ENCODE data around the gene CLCN6. TPM values are rescaled to one million over a fixed set of nuclear protein-coding genes. Genes with fewer than 3 reads are reported as not detected.

CLCN6 gene
- 71.1 and 80.4 TPM in 2 replicates for total RNA-seq (2013; cell fraction: nucleolus; rRNA removed)
- total RNA-seq (2014; rRNA removed): 9.3 and 9.9 TPM in 2 replicates
- 8.0 and 9.0 TPM in 2 replicates for total RNA-seq (2014; rRNA removed; fragmentation: Illumina TruSeq; extraction: Trizol)
- 18.3 and 20.8 TPM in 2 replicates for total RNA-seq (2021)
- 6.5 TPM for polyA plus RNA-seq (2011; ENCODE audit: low read depth)
- polyA plus RNA-seq (2011; rRNA removed): 10.0 and 12.0 TPM in 2 replicates
- 12.9 and 14.9 TPM in 2 replicates for polyA plus RNA-seq (2011; cell fraction: cytosol; rRNA removed)
- polyA plus RNA-seq (2011; cell fraction: nucleus; rRNA removed): 65.7 and 71.3 TPM in 2 replicates
- 11.9 and 13.7 TPM in 2 replicates for polyA plus RNA-seq (2012)
- polyA plus RNA-seq (2014; fragmentation: Illumina TruSeq; extraction: Trizol): 16.5 TPM in 2 replicates
- polyA plus RNA-seq (2014; fragmentation: Nextera tagmentation; extraction: Ambion mirVana): 1 to 10 TPM; 2.2 to 2.4 TPM
- 19.7 and 20.9 TPM in 2 replicates for polyA plus RNA-seq (2014; rRNA removed)
- polyA plus RNA-seq (2016; fragmentation: Nextera tagmentation; extraction: Ambion mirVana): 10 to 100 TPM in 1 of 2 experiments, 1 to 10 TPM in 1; 9.5 to 10.5 TPM
- 12.1 and 16.8 TPM in 2 replicates for polyA minus RNA-seq (2011; rRNA and poly(A)+ RNA removed)
- polyA minus RNA-seq (2011; cell fraction: cytosol; rRNA and poly(A)+ RNA removed): 3.3 and 4.0 TPM in 2 replicates
- polyA minus RNA-seq (2011; cell fraction: nucleus; rRNA and poly(A)+ RNA removed): 17.4 and 25.6 TPM in 2 replicates
- Bru-seq, nascent RNA: percentile 84 among the genes with signal in this experiment
- percentile 85 among the genes with signal in this experiment for BruChase-seq, experiment 1, labeled RNA remaining after a 6-hour chase
- percentile 85 among the genes with signal in this experiment for BruChase-seq, experiment 2, labeled RNA remaining after a 2-hour chase
- long read RNA-seq, experiment 1: 0 reads
- long read RNA-seq, experiment 2, partial matches to known transcripts: 1 of 7 reads
- long read RNA-seq, experiment 2, other reads (novel, unspliced or antisense): 6 of 7 reads

- Histone ChIP-seq H3K36me3 (ENCODE audit: control insufficient read depth in 2 of 2, insufficient read depth in 2 of 2, low read length in 1 of 2) (peaks cover 0 to 9% of the 10 kb centered on the region in 2 experiments; a peak in 3 of 4 replicates), H3K79me2 (ENCODE audit: control insufficient read depth, insufficient read depth, low read length) (peaks cover 42% of the 10 kb centered on the region), H3K4me2 (ENCODE audit: control insufficient read depth, insufficient read depth) (peak within 1 kb of the TSS; percentile 100), H3K9me3 (replicated peaks; ENCODE audit: control insufficient read depth, insufficient read depth, low read length) (no peaks in the 10 kb centered on the region), H3K9ac (ENCODE audit: control insufficient read depth, insufficient read depth, low read length) (peak within 1 kb of the TSS; percentile 91), H3K4me1 (ENCODE audit: control insufficient read depth, insufficient read depth, low read length) (peaks cover 11% of the 10 kb centered on the region), H3K4me3 (peak within 1 kb of the TSS; percentile 97), H2AFZ (ENCODE audit: control insufficient read depth, low read depth, low read length) (peak within 1 kb of the TSS; percentile 85), H3K27me3 (replicated peaks in 1 of 2; ENCODE audit: control insufficient read depth in 2 of 2, insufficient read depth in 2 of 2, low read length in 1 of 2) (no peaks in the 10 kb centered on the region), H3K27ac (ENCODE audit: control insufficient read depth, insufficient read depth) (peak within 1 kb of the TSS; percentile 88), H4K20me1 (ENCODE audit: control insufficient read depth, insufficient read depth) (no peaks in the 10 kb centered on the region)
- POLR2A ChIA-PET: interaction anchor here (0.6 to 2.5 kb wide), 8 partner anchors 9 to 124 kb away, joined by 3 to 28 read pairs (median 3); no protein-coding TSS in a partner anchor
- 2% methylated on average over 71 of the region's 72 CpGs for WGBS (ENCODE audit: insufficient coverage, insufficient replicate concordance, low lambda C conversion rate, missing lambda C conversion rate)
- peak; percentile 99 for FAIRE-seq
- RAD21 ChIA-PET (ENCODE audit: unreplicated experiment): interaction anchor here (0.6 to 1.5 kb wide), 4 partner anchors 9 to 141 kb away, joined by 3 to 6 read pairs (median 3); no protein-coding TSS in a partner anchor
- CTCF ChIA-PET: interaction anchor here (0.7 to 2.5 kb wide), 7 partner anchors 8 to 176 kb away, joined by 3 to 14 read pairs (median 5); partner anchors contain the start of gene MFN2
- DNase-seq (ENCODE audit: low read depth, low spot score): peak; percentile 97
- SMC1A ChIA-PET (ENCODE audit: uncharacterized antibody, unreplicated experiment): interaction anchor here (0.9 to 1.8 kb wide), 5 partner anchors 9 to 102 kb away, joined by 3 to 8 read pairs (median 4); no protein-coding TSS in a partner anchor
- in situ Hi-C loops (cut with MboI) (no loop called here), intact Hi-C loops (cut with micrococcal nuclease; ENCODE audit: unreplicated experiment) (no loop called here)
- BruUV-seq (replicated peaks): no TSS peak
- ATAC-seq: peak; percentile 86
- TF ChIP-seq MEF2A (IDR thresholded peaks at IDR 0.05; ENCODE audit: insufficient read depth, low read depth, low read length) (no peak), HDAC6 (IDR thresholded peaks at IDR 0.05; ENCODE audit: unreplicated experiment) (no peak), FOXM1 (IDR thresholded peaks at IDR 0.05; ENCODE audit: low read depth, low read length) (no peak), E4F1 (IDR thresholded peaks at IDR 0.05; ENCODE audit: borderline replicate concordance, partially characterized antibody) (peak; percentile 92), MAX (IDR thresholded peaks at IDR 0.05; ENCODE audit: low read depth, low read length) (peak; percentile 100), NR2C1 (IDR thresholded peaks at IDR 0.05) (peak; percentile 35; the same call in 1 of the 2 replicates), CREB1 (IDR thresholded peaks at IDR 0.05; ENCODE audit: low read depth) (peak; percentile 93), ZBED1 (IDR thresholded peaks at IDR 0.05; ENCODE audit: borderline replicate concordance) (no peak), PKNOX1 (IDR thresholded peaks at IDR 0.05) (peak; percentile 95), CHD2 (IDR thresholded peaks at IDR 0.05; ENCODE audit: borderline replicate concordance, low read depth, low read length) (peak; percentile 82), ZZZ3 (IDR thresholded peaks at IDR 0.05; ENCODE audit: control insufficient read depth, insufficient read length, low read depth) (no peak), SREBF1 (IDR thresholded peaks at IDR 0.05; ENCODE audit: low read length) (peak; percentile 39), PAX5 (IDR thresholded peaks at IDR 0.05; ENCODE audit: borderline replicate concordance, low read depth, low read length) (no peak), SRF (IDR thresholded peaks at IDR 0.05; ENCODE audit: low read depth in 2 of 2, low read length in 2 of 2) (peak; percentile 8 to 82; a peak in 2 of 4 replicates)
These were observed at the start of gene CLCN6, which contains the start of gene MTHFR for GRCh38 chr1:11805422-11806306. CLCN6 (plus strand) TSS chr1:11806191; CDS start chr1:11806263, 72 bp downstream. MTHFR (minus strand) TSS chr1:11805964; CDS start chr1:11803116, 2,848 bp downstream.
